WTC11 (cell line): ENCODE results near the gene NAA40. TPM values are rescaled to one million over a fixed set of nuclear protein-coding genes. Genes with fewer than 3 reads are reported as not detected.
A peak's percentile ranks its signal among the peaks of the same experiment; 100 is the strongest.

ENCODE experiments used
- ATAC-seq: fragments of 200-7000 bp; cut with Tn5 transposase; 2 replicates; pipeline ENCODE4 v1.10.0; 2021; ENCODE audit warnings: mild to moderate bottlenecking, moderate library complexity
- CTCF ChIA-PET: fragments of 300-600 bp; sonication (Branson Sonifier 250); formaldehyde crosslinking; loops from one replicate; lab custom pipeline; 2021; ENCODE audit warnings: antibody characterized with exemption; lab: Charles Lee
- POLR2A ChIA-PET: fragments of 350-600 bp; sonication (Branson Sonifier 250); formaldehyde crosslinking; loops from one replicate; lab custom pipeline; 2021; ENCODE audit warnings: antibody characterized with exemption; lab: Charles Lee
- DNase-seq: peaks from one replicate; pipeline ENCODE4 v3.0.0; 2021; ENCODE audit warnings: low spot score
- H3K27ac Mint-ChIP-seq: 2 replicates; pipeline ENCODE4 v1.8.0; 2021; ENCODE audit warnings: mixed read lengths
- H3K27me3 Mint-ChIP-seq: 2 replicates; pipeline ENCODE4 v1.8.0; 2021; ENCODE audit warnings: low read depth, mild to moderate bottlenecking, moderate library complexity, mixed read lengths
- H3K36me3 Mint-ChIP-seq: 2 replicates; pipeline ENCODE4 v1.8.0; 2021; ENCODE audit warnings: mixed read lengths
- H3K4me1 Mint-ChIP-seq: 2 replicates; pipeline ENCODE4 v1.8.0; 2022; ENCODE audit warnings: mixed read lengths
- H3K4me3 Mint-ChIP-seq: 2 replicates; pipeline ENCODE4 v1.8.0; 2021; ENCODE audit warnings: mild to moderate bottlenecking, moderate library complexity, mixed read lengths
- H3K9me3 Mint-ChIP-seq: 2 replicates; pipeline ENCODE4 v1.8.0; 2021; ENCODE audit warnings: mixed read lengths
- AFF4 ChIP-seq: sonication (generic); formaldehyde crosslinking; IDR thresholded peaks from 2 replicates; pipeline ENCODE4 v1.8.1; 2023; ENCODE audit warnings: mild to moderate bottlenecking, missing genetic modification reagents, borderline replicate concordance
- FOXP4 ChIP-seq: sonication (generic); formaldehyde crosslinking; IDR thresholded peaks from 2 replicates; pipeline ENCODE4 v1.8.0; 2022; ENCODE audit warnings: mild to moderate bottlenecking, missing genetic modification reagents
- GABPB1 ChIP-seq: sonication (generic); formaldehyde crosslinking; IDR thresholded peaks from 2 replicates; pipeline ENCODE4 v1.8.1; 2023; ENCODE audit warnings: mild to moderate bottlenecking, missing genetic modification reagents
- RELA ChIP-seq: sonication (generic); formaldehyde crosslinking; IDR thresholded peaks from 2 replicates; pipeline ENCODE4 v1.8.1; 2022; ENCODE audit warnings: missing genetic modification reagents, mild to moderate bottlenecking, borderline replicate concordance
- SMAD3 ChIP-seq: sonication (generic); formaldehyde crosslinking; IDR thresholded peaks from 2 replicates; pipeline ENCODE4 v1.8.0; 2022; ENCODE audit warnings: missing genetic modification reagents, mild to moderate bottlenecking, borderline replicate concordance
- SOX15 ChIP-seq: fragments of 250-450 bp; sonication (Bioruptor Pico); IDR thresholded peaks from 2 replicates; pipeline ENCODE4 v1.9.0; 2021; ENCODE audit warnings: mild to moderate bottlenecking
- TEAD1 ChIP-seq: sonication (generic); formaldehyde crosslinking; IDR thresholded peaks from 2 replicates; pipeline ENCODE4 v1.8.0; 2022; ENCODE audit warnings: mild to moderate bottlenecking, missing genetic modification reagents
- TP53 ChIP-seq: sonication (generic); formaldehyde crosslinking; IDR thresholded peaks from 2 replicates; pipeline ENCODE4 v1.8.1; 2023; ENCODE audit warnings: mild to moderate bottlenecking, missing genetic modification reagents
- ZMAT4 ChIP-seq: fragments of 250-450 bp; sonication (Bioruptor Pico); IDR thresholded peaks from 2 replicates; pipeline ENCODE4 v1.9.0; 2021; ENCODE audit warnings: mild to moderate bottlenecking
- ZNF396 ChIP-seq: fragments of 250-450 bp; sonication (Bioruptor Pico); IDR thresholded peaks from 2 replicates; pipeline ENCODE4 v1.8.0; 2021; ENCODE audit warnings: mild to moderate bottlenecking, moderate library complexity, borderline replicate concordance
- ZNF416 ChIP-seq: fragments of 250-450 bp; sonication (Bioruptor Pico); IDR thresholded peaks from 2 replicates; pipeline ENCODE4 v1.9.0; 2021; ENCODE audit warnings: mild to moderate bottlenecking, inconsistent platforms
- total RNA-seq: library from RNA; stranded (reverse); gene quantifications from 3 replicates; pipeline ENCODE4 v1.2.3, GENCODE V29; 2021

NAA40 gene
- total RNA-seq, 1 experiment from 2014 or later, result 31.8 TPM

- TF ChIP-seq AFF4 (CRISPR knock-in tag), result no peak
- no peak for TF ChIP-seq RELA (CRISPR knock-in tag)
- TF ChIP-seq ZNF416 (CRISPR knock-in tag), result no peak
- no peak for TF ChIP-seq ZMAT4 (CRISPR knock-in tag)
- TF ChIP-seq SOX15 (CRISPR knock-in tag), result no peak
- no peak for TF ChIP-seq SMAD3
- no peak for TF ChIP-seq FOXP4
- TF ChIP-seq GABPB1 (CRISPR knock-in tag), result no peak
- no peak for TF ChIP-seq TEAD1 (CRISPR knock-in tag)
Observed at GRCh38 chr11:63996512-63996911, 57.7 kb downstream of the NAA40 start (continued).

- no peak for ATAC-seq
- H3K4me1 Mint-ChIP-seq, result peaks cover 9% of the 10 kb centered on the region
- CTCF ChIA-PET, result interaction anchor here (1.3 to 5.4 kb wide), 4 partner anchors 38 to 159 kb away, joined by 3 to 55 read pairs (median 4); partner anchors contain the start of genes FLRT1 and MARK2
- TF ChIP-seq TP53 (CRISPR knock-in tag), result no peak
- TF ChIP-seq, all 79 proteins: peak for 0
- POLR2A ChIA-PET, result interaction anchor here (1.7 kb wide), 1 partner anchor 31 kb away, joined by 4 read pairs; no protein-coding TSS in a partner anchor
- H3K9me3 Mint-ChIP-seq, result no peaks in the 10 kb centered on the region
- peaks cover 15% of the 10 kb centered on the region for H3K27me3 Mint-ChIP-seq
- no peak for DNase-seq
- H3K27ac Mint-ChIP-seq, result no peak overlapping the region
- no peak overlapping the region for H3K4me3 Mint-ChIP-seq
- H3K36me3 Mint-ChIP-seq, result peaks cover 26% of the 10 kb centered on the region
Observed at GRCh38 chr11:63997104-63997700, 58.4 kb downstream of the NAA40 start.

GRCh38 chr11:63997801-63998337, 59.1 kb downstream of the NAA40 start:
- CTCF ChIA-PET, result interaction anchor here (0.7 to 5.4 kb wide), 16 partner anchors 10 to 492 kb away, joined by 3 to 55 read pairs (median 3); partner anchors contain the start of genes FLRT1, MARK2, PRDX5 and TRMT112
- H3K9me3 Mint-ChIP-seq, result no peaks in the 10 kb centered on the region
- peak overlapping the region; percentile 76 for H3K27ac Mint-ChIP-seq
- ATAC-seq, result no peak
- H3K27me3 Mint-ChIP-seq, result peaks cover 19% of the 10 kb centered on the region
- TF ChIP-seq SMAD3 (no peak), TP53 (CRISPR knock-in tag) (no peak), ZNF396 (no peak)
- TF ChIP-seq, all 79 proteins: peak for 0
- Mint-ChIP-seq H3K4me1 (peaks cover 9% of the 10 kb centered on the region), H3K4me3 (peak overlapping the region; percentile 56), H3K36me3 (peaks cover 25% of the 10 kb centered on the region)
- DNase-seq, result no peak
- POLR2A ChIA-PET, result interaction anchor here (1.7 kb wide), 1 partner anchor 31 kb away, joined by 4 read pairs; no protein-coding TSS in a partner anchor
